NCI-H2107 treated with DMSO at 0.1 percent for 48 hours (cell line): ENCODE measurements around the gene ASB11.

Experiments used
- DNase-seq: peaks from one replicate; lab custom pipeline; 2025; ENCODE audit not compliant: unreplicated experiment; lab: John Stamatoyannopoulos, UW

The ASB11 gene

GRCh38 chrX:15315509-15315908 is at the start of gene ASB11:
Gene ASB11 (minus strand): TSS chrX:15315640. CDS start chrX:15315605, 35 bp downstream.
- DNase-seq, result no peak

- DNase-seq, result no peak
These were observed 44.3 kb upstream of the ASB11 start for GRCh38 chrX:15359701-15360100.

- no peak for DNase-seq
These were observed 43.1 kb upstream of the ASB11 start for GRCh38 chrX:15358533-15358932.

- DNase-seq, result no peak
These were observed 41.0 kb upstream of the ASB11 start for GRCh38 chrX:15356444-15356843.

GRCh38 chrX:15350329-15350996 is 35.0 kb upstream of the ASB11 start:
- DNase-seq, result no peak

GRCh38 chrX:15349046-15349445 is 33.6 kb upstream of the ASB11 start:
- peak; percentile 41 for DNase-seq

GRCh38 chrX:15345976-15346375 is 30.5 kb upstream of the ASB11 start:
- DNase-seq, result no peak

GRCh38 chrX:15344106-15344505 is 28.7 kb upstream of the ASB11 start:
- DNase-seq, result no peak

GRCh38 chrX:15343075-15343476 is 27.6 kb upstream of the ASB11 start:
- no peak for DNase-seq

GRCh38 chrX:15340867-15341266 is 25.4 kb upstream of the ASB11 start:
- no peak for DNase-seq

GRCh38 chrX:15336023-15336413 is 20.6 kb upstream of the ASB11 start:
- peak; percentile 50 for DNase-seq

GRCh38 chrX:15335135-15336022 is 19.9 kb upstream of the ASB11 start, which contains the start of gene PIGA:
Gene PIGA (minus strand): TSS chrX:15335523. CDS start chrX:15331930, 3,593 bp downstream.
- peak; percentile 96 for DNase-seq

- no peak for DNase-seq
These were observed 19.1 kb upstream of the ASB11 start for GRCh38 chrX:15334561-15334960.

GRCh38 chrX:15328821-15329220 is 13.4 kb upstream of the ASB11 start:
- no peak for DNase-seq

- DNase-seq, result no peak
These were observed 12.7 kb upstream of the ASB11 start for GRCh38 chrX:15328131-15328530.

- no peak for DNase-seq
These were observed 7.0 kb upstream of the ASB11 start for GRCh38 chrX:15322472-15322871.

GRCh38 chrX:15322072-15322471 is 6.6 kb upstream of the ASB11 start:
- DNase-seq, result no peak

GRCh38 chrX:15321447-15321846 is 6.0 kb upstream of the ASB11 start:
- no peak for DNase-seq

- DNase-seq, result no peak
These were observed 4.9 kb upstream of the ASB11 start for GRCh38 chrX:15320297-15320696.

GRCh38 chrX:15319075-15319474 is 3.6 kb upstream of the ASB11 start:
- DNase-seq, result no peak

- no peak for DNase-seq
These were observed 968 bp downstream of the ASB11 start for GRCh38 chrX:15314472-15314871.

GRCh38 chrX:15311119-15311518 is 4.3 kb downstream of the ASB11 start:
- no peak for DNase-seq
